ENCODE results near the gene GLMN. TPM values are rescaled to one million over a fixed set of nuclear protein-coding genes. Genes with fewer than 3 reads are reported as not detected.
"Not testable (repeated sequence)": the region's sequence is repeated elsewhere in the genome, so short reads cannot be mapped to it uniquely, and the experiment has no call there.

GLMN gene
- polyA plus RNA-seq, 4 donors, result 18.9 to 27.0 (median 24.1) TPM

DNA sequence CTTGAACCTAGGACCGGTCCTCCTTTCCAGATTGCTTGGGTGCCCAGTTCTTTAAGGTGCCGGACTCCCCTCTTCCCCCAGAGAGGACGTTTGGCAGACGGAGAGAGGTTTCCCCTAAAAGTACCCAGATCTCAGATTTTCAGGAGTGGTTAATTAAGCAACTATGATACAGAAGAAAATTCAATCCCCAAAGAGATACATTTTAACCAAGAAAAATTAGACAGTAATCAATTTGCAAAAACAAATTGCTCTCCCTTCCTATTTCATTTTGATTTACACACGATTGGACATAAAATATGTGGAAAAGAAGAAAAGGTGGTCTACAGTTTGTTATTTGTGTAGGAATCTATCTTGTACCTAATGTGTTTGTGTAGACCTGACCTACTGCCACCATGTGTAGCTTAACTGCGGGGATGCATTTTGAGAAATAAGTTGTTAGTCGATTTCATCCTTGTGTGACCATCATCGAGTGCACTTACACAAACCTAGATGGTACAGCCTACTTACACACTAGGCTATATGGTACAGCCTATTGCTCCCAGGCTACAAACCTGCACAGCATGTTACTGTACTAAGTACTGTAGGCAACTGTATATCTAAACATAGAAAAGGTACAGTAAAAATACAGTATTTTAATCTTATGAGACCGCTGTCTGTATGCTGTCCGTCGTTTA lies 827 bp upstream of the GLMN start:
- DNase-seq (ENCODE audit: low read depth in 4 of 4, low spot score in 3 of 4), result no peak

DNA sequence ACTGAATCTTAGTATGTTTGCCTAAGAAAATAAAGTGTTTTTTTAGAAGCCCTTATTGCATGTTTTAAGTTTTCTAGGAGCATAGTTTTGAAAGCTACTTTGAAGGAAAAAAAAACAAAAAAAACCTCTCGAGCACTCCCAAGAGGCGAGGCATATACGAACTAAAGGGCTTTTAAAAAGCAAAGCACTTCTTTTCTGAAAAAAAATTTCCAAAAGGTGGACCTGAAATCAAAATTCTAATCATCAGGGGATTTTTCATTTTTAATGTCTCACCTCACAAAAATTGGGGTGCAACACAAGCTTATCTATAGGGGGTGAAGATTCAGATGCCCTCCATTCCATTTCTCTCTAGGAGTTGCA lies 594 bp downstream of the GLMN start:
- DNase-seq (ENCODE audit: low read depth in 4 of 4, low spot score in 3 of 4), result peak in 1 of 4 donors; percentile 27

DNA sequence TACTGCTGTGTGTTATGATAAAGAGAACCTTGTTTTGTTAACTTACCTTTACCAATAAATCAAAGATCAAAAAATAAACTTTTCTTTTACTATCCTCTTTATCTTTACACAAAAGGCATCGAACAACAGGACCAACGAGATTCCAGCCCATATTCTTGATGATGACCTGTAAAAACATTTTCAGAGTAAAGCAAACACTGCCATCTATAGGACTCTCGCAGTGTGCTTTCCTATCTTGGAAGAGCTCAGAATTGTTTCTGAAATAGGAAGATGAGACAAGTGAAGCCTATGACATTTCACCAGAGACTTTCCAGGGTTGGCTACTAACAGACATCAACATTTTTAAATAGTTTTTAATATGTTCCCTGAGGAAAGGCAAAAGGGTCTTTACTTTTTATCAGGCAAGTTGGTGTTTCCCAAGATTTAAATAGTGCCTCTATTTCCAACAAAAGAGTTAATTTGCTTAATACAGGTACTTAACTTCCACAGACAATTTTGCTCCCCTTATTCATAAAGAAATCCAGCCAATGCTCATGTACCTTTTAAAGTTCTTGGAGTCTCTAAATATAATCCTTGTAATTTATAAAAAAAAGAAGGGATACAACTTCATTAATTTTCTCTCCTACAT lies 7.3 kb downstream of the GLMN start:
- no peak for DNase-seq (ENCODE audit: low read depth in 4 of 4, low spot score in 3 of 4)

DNA sequence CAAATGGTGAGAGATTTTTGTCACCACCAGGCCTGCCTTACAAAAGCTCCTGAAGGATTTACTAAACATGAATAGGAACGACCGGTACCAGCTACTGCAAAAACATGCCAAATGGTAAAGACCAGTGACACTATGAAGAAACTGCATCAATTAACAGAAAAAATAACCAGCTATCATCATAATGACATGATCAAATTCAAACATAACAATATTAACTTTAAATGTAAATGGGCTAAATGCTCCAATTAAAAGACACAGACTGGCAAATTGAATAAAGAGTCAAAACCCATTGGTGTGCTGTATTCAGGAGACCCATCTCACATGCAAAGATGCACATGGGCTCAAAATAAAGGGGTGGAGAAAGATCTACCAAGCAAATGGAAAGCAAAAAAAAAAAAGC lies 17.4 kb downstream of the GLMN start:
- not testable (repeated sequence) for DNase-seq (ENCODE audit: low read depth in 4 of 4, low spot score in 3 of 4)

DNA sequence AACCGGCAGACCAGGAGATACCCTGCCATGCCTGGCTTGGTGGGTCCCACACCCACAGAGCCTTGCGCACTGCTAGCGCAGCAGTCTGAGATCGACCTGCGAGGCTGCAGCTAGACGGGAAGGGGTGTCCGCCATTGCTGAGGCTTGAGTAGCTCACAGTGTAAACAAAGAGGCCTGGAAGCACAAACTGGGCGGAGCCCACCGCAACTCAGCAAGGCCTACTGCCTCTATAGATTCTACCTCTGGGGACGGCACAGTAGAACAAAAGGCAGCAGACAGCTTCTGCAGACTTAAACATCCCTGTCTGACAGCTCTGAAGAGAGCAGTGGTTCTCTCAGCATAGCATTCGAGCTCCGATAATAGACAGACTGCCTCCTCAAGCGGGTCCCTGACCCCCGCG lies 19.0 kb downstream of the GLMN start:
- not testable (repeated sequence) for DNase-seq (ENCODE audit: low read depth in 4 of 4, low spot score in 3 of 4)

DNA sequence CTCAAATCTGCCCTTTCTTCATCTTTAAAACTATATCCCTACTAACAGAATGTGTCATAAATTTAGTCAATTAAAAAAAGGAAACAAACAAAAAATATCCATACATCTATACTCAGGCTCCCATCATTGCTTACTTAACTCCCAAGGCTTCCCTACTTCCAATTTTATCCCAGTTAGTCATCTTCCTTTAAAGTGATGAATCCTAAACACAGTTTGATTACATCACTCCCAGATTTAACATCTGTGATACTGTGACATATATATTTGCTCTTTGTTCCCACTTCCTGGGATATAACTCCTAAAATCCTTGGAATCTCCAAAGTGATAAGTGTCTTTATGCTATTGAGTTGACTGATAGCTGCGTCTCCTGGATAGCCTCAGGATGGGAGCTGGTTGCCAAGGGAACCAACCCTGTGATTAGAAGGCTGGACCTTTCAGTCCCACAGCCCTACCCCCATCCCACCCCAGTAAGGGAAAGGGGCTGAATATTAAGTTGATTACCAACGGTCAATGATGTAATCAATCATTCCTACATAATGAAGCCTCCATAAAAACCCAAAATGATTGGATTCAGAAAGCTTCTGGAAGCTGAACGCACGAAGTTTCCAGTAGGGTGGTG lies 21.6 kb downstream of the GLMN start:
- no peak for DNase-seq (ENCODE audit: low read depth in 4 of 4, low spot score in 3 of 4)

DNA sequence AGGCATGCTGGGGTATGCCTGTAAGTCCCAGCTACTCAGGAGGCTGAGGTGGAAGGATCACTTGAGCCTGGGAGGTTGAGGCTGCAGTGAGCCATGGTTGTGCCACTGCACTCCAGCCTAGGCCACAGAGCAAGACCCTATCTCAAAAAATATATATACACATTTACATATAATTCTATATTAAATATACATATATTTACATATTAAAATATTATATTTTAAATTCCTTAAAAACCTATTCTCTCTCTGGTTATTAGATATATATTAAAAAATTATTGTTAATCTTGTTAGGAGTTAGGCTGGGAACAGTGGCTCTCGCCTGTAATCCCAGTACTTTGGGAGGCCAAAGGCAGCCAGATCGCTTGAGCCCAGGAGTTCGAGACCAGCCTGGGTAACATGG lies 22.7 kb downstream of the GLMN start:
- DNase-seq (ENCODE audit: low read depth in 4 of 4, low spot score in 3 of 4), result no peak

DNA sequence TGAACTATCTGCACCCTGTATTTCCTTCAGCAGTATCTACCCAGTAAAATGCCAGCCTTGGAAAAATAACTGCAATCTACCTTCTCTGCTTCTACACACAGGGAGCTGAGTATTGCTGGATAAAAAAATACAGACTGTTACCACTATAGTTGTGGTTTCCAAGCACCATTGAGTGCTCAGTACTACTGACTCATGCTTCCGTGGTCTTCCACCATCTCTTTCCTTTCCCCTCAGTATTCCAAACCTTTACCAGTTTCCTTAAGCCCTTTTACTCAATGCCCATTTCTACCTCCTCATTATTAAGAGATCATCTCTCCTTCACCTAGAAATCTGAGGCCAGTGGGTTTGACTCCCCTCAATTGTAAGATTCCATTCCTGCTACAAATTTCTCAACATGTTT lies 23.8 kb downstream of the GLMN start:
- no peak for DNase-seq (ENCODE audit: low read depth in 4 of 4, low spot score in 3 of 4)

DNA sequence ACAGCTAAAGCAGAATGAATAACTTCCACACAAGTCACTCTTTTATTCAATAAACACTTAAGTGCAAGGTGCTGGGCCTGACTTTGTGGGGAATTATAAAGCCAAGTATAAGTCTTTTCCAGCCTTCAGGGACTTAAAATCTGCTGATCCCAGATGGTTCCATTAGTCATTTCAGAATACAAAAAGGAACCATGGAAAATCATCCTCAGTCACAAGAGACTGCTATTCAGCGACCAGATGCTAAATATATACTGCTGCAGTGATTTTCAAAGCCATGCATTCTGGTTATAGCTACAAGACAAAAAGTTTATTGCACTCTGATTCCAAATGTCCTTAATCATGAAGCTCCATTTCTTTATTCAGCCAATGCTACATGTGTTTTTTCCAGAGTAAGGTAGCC lies 25.7 kb downstream of the GLMN start:
- no peak for DNase-seq (ENCODE audit: low read depth in 4 of 4, low spot score in 3 of 4)

DNA sequence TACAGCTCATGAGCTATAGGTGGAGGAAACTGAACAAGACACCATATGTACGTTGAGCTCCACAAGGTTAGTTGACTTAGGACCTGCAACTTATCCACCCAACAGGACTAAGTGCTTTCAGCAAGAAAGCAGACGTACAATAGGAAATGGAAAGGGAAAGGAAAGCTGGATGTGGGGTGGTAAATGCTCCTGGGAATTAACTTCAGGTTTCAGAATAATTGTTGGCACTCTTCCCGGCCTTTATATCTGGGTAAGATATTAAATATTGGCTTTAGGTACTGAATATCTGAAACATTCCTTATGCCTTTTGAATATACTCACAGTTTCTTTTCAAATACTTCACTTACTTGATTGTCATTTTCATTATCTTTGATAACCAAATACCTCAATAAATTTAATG lies 36.3 kb downstream of the GLMN start:
- no peak for DNase-seq (ENCODE audit: low read depth in 4 of 4, low spot score in 3 of 4)

DNA sequence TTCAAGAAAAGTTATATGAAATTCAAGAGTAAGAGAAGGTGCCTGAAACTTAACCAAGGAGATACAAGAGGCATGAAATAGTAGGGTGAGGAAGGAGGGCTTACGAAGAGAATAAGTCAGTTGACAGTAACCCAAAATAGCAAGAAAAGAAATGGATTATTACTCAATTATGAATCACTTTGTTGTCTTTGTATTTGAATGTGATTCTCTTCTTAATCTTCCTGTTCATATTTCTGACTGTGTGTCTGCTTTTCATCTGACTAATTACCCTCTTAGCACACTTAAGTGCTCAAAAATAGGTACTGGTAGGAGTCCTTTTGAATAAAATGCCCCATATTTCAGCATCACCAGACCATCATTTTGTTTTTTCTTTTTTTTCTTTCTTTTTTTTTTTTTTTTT lies 39.4 kb downstream of the GLMN start:
- DNase-seq (ENCODE audit: low read depth in 4 of 4, low spot score in 3 of 4), result no peak

DNA sequence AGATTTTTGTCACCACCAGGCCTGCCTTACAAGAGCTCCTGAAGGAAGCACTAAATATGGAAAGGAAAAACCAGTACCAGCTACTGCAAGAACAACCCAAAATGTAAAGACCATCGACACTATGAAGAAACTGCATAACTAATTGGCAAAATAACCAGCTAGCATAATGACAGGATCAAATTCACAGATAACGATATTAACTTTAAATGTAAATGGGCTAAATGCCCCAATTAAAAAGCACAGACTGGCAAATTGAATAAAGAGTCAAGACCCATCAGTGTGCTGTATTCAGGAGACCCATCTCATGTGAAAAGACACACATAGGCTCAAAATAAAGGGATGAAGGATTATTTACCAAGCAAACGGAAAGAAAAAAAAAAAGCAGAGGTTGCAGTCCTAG lies 44.1 kb downstream of the GLMN start:
- not testable (repeated sequence) for DNase-seq (ENCODE audit: low read depth in 4 of 4, low spot score in 3 of 4)

DNA sequence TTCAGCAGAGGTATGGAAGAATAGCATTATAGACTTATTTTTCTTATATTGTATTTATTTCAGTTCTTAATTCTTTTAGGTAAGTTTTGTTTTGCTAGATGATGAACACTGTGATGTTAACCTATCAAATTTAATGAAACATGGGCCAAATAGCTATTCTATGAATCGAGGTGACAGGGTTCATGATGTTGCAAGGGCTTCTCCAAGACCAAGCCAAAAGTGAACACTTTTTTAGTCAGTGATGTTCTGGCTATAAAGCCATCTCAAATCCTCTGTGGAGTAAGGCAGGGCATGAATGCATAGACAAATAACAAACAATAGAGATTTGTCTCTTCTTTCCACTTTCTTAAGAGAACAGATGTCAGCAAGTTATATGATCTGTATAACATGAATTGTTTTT lies 54.4 kb downstream of the GLMN start:
- DNase-seq (ENCODE audit: low read depth in 4 of 4, low spot score in 3 of 4), result no peak

DNA sequence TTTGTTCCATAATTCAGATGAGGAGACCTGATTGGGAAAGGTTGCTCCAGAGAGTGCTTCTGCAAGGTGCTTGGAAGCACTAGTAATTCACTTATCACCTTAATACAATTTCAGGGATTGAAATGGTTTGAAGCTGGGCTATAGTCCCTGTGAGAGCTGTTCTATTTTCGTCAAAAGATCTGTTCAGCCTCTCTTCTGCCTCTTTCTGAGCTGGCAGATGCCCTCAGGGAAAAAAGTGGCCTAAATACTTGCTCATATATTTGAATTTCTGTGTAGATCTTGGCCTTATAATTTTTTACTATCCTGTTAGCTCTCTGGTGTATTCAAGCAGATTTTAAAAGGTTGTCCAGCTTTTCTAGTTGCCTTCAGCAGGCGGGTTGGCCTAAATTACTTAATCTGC lies 58.8 kb downstream of the GLMN start:
- no peak for DNase-seq (ENCODE audit: low read depth in 4 of 4, low spot score in 3 of 4)

DNA sequence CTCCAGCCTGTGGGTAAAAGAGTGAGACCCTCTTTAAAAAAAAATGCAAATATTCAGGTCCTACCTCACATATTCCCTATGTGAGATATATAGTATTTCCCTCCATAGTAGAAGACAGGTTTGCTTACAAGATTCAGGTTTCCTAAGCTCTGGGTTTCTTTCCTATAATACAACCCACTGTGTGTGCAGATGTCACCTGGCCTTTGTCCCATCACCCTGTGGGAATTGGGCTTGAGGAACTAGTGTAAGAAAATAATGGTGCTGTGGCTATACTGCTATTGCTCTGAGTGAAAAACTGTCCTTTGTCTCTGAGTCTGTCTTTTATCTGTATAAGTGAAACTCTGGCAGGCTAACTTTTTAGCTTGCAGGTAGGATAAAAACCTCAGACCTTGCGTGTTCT lies 68.1 kb downstream of the GLMN start:
- no peak for DNase-seq (ENCODE audit: low read depth in 4 of 4, low spot score in 3 of 4)

DNA sequence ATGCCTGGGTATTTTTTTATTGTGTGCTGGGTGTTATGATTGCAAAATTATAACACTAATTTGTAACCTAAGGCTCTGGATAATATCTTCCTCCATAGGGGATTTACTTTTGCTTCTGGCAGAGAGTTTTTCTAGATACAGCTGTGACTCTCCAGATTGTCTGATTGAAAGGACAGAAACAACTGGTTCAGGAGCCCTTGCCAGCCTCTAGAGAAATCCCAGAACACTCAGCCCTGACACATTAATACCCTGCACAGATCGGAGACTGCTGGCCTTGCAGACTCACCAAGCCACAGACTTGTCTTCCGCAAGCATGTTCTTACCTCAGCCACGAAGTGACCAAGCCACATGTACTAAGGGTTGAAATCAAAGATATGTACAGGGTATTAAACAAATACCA lies 70.4 kb downstream of the GLMN start:
- no peak for DNase-seq (ENCODE audit: low read depth in 4 of 4, low spot score in 3 of 4)

DNA sequence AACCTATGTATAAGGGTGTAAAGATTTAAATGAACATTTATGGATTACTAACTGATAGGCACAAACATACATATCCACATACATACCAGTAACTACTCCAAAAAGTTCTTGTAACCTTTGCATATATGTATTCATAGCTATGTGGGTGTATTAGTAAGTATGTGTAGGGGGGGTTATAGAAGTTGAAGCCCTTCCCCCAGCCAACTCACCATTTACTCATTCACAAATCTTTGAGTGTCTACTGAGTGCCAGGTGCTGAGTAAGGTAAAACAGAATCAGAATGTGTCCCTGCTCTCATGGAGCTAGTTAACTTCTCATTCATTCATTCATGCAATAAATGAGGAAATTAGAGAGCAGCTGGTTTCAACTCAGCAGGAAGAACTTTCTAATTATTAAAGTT lies 79.8 kb downstream of the GLMN start:
- DNase-seq (ENCODE audit: low read depth in 4 of 4, low spot score in 3 of 4), result no peak

DNA sequence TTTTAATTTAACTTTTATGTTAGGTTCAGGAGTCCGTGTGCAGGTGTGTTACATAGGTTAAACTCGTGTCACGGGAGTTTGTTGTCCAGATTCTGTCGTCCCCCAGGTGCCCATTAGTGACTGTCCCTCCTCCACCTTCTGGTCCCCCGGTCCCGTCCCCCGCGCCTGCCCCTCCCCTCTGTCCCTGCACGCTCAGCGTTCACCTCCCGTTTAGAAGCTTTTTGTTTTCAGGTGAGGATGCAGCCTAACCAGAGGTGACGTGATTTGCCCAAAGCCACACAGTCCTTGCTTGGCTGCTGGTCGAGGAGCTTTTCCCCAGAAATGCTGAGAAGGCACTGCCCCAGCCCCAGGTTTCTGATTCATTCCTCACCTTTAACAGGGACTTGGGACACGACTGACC lies 80.2 kb downstream of the GLMN start:
- DNase-seq (ENCODE audit: low read depth in 4 of 4, low spot score in 3 of 4), result no peak

DNA sequence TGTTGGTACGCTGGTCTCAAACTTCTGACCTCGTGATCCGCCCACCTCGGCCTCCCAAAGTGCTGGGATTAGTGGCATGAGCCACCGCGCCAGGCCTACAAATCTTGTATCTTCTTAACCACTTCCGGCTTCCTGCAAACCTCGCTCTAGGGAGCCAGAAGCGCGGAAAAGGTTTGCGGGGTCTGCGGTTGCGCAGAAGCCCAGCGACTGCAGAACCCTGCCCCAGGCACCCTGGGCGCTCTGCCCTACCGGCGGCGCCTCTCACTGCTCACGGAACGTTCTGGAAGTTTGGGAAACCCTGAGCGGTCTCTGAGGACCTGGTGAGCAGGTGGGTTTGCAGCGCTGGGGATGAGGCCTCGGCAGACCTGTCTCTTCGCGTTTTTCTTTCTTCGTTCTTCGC lies 81.1 kb downstream of the GLMN start, which contains the start of gene C1orf146:
TSS of gene C1orf146 (plus strand) at position 195 of the 400 bp plus-strand sequence. CDS start 13,506 bp downstream, outside the sequence.
- DNase-seq (ENCODE audit: low read depth in 4 of 4, low spot score in 3 of 4), result no peak

DNA sequence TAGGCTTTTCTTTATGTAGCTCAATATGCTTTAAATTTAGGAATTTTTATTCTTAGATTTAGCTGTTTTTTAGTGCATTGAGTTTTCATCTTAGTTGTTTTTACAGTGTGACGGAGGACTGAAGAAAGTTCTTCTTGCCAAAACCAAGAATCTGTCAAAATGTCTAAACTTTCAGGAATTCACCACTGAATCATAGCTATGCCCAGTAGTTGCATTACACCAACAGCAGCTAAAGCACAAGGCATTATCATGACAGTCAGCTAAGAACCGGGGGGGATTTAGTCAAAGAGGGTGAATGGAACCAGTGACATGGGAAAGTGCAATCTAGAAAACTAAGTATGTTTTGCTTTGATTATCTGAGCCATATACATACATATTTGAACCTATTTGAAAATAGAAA lies 87.6 kb downstream of the GLMN start:
- DNase-seq (ENCODE audit: low read depth in 4 of 4, low spot score in 3 of 4), result no peak

DNA sequence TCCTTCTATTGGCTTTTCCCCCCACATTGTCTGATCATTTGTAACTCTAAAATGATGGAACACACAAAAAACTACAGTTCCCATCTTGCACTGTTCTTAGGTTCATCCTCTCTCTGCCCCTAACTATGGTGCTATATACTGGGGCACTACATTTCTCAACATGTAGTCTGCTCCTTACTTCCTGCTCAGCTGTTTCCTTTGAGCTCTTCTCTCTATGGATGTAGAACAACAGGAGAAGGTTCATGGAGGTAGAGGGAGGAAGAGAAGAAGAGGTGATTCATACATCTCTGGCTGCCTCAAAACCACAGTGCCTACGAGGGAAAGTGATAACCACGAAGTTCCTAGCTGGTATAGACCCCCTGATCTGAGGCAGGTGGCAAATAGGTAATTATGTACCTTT lies 88.1 kb downstream of the GLMN start:
- DNase-seq (ENCODE audit: low read depth in 4 of 4, low spot score in 3 of 4), result no peak

DNA sequence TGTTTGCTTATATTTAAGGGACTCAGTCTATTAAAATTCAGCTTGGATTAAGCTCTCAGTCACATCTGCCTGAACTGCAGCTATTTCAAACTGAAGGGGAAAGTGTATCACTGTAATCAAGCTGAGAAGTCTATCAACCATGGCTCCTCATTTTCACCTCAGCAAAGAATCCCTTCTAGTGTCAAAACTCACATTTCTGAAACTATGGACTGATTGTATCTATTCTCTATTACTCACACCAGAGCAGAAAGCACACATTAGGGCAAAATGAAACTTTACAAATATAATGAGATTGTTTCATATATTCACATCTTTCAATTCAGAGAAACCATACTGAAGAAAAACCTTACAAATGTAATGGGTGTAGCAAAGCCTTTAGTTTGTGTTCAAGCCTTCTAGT lies 95.7 kb downstream of the GLMN start:
- no peak for DNase-seq (ENCODE audit: low read depth in 4 of 4, low spot score in 3 of 4)
